Loucy (cell line): ENCODE measurements around the gene SPAG6.

Experiments
- H2AFZ ChIP-seq: fragments of 200-600 bp; sonication (generic); 2 replicates; pipeline ENCODE4 v1.6.0; 2016; ENCODE audit warnings: antibody characterized with exemption, mild to moderate bottlenecking, low read length, moderate library complexity
- H3F3A ChIP-seq: fragments of 200-600 bp; 2 replicates; pipeline ENCODE4 v1.6.0; 2016; ENCODE audit warnings: antibody characterized with exemption, low read depth, mild to moderate bottlenecking
- H3K27me3 ChIP-seq: fragments of 200-600 bp; sonication (generic); 2 replicates; pipeline ENCODE4 v1.6.1; 2014; ENCODE audit warnings: low read length, mild to moderate bottlenecking; ENCODE audit not compliant: insufficient read depth, poor library complexity, severe bottlenecking
- H3K36me3 ChIP-seq: fragments of 200-600 bp; sonication (generic); 2 replicates; pipeline ENCODE4 v1.6.1; 2016; ENCODE audit warnings: low read length; ENCODE audit not compliant: insufficient read depth
- H3K4me1 ChIP-seq: fragments of 200-600 bp; sonication (generic); 2 replicates; pipeline ENCODE4 v1.5.1; 2014; ENCODE audit warnings: low read length, mild to moderate bottlenecking; ENCODE audit not compliant: insufficient read depth, poor library complexity, severe bottlenecking
- H3K4me2 ChIP-seq: fragments of 200-600 bp; sonication (generic); 2 replicates; pipeline ENCODE4 v1.6.0; 2014; ENCODE audit warnings: antibody characterized with exemption, low read length, low read depth, mild to moderate bottlenecking; ENCODE audit not compliant: poor library complexity, severe bottlenecking
- H3K4me3 ChIP-seq: fragments of 200-600 bp; sonication (generic); 2 replicates; pipeline ENCODE4 v1.5.1; 2014; ENCODE audit warnings: low read length, mild to moderate bottlenecking, mixed read lengths; ENCODE audit not compliant: poor library complexity, severe bottlenecking
- H3K79me2 ChIP-seq: fragments of 200-600 bp; sonication (generic); 2 replicates; pipeline ENCODE4 v1.6.1; 2014; ENCODE audit warnings: low read length; ENCODE audit not compliant: insufficient read depth
- H3K9ac ChIP-seq: fragments of 200-600 bp; sonication (generic); 2 replicates; pipeline ENCODE4 v1.6.0; 2014; ENCODE audit warnings: mild to moderate bottlenecking, low read depth, low read length, moderate library complexity; ENCODE audit not compliant: poor library complexity, severe bottlenecking
- H3K9me2 ChIP-seq: fragments of 200-600 bp; sonication (generic); replicated peaks from 2 replicates; pipeline ENCODE4 v1.6.1; 2016; ENCODE audit warnings: low read depth, low read length, mixed read lengths
- H3K9me3 ChIP-seq: fragments of 200-600 bp; sonication (generic); 2 replicates; pipeline ENCODE4 v1.6.1; 2014; ENCODE audit warnings: mild to moderate bottlenecking, antibody characterized with exemption, low read length, low read depth; ENCODE audit not compliant: insufficient read depth
- H4K20me1 ChIP-seq: fragments of 200-600 bp; sonication (generic); 2 replicates; pipeline ENCODE4 v1.6.0; 2014; ENCODE audit warnings: antibody characterized with exemption, low read length, mild to moderate bottlenecking; ENCODE audit not compliant: insufficient read depth, poor library complexity, severe bottlenecking
- CTCF ChIP-seq: fragments of 200-600 bp; sonication (generic); conservative IDR thresholded peaks from 2 replicates; pipeline ENCODE4 v1.5.1; 2014; ENCODE audit warnings: mild to moderate bottlenecking, antibody characterized with exemption, low read length
- EZH2phosphoT487 ChIP-seq: fragments of 200-600 bp; IDR thresholded peaks from 2 replicates; pipeline ENCODE4 v1.6.1; 2018; ENCODE audit warnings: antibody characterized with exemption, mild to moderate bottlenecking, moderate library complexity, borderline replicate concordance

Gene SPAG6

GRCh38 chr10:22366435-22366703, 21.1 kb downstream of the SPAG6 start:
- H2AFZ ChIP-seq = peak overlapping the region; percentile 51; the same call in 1 of the 2 replicates
- H3K36me3 ChIP-seq = no peaks in the 10 kb centered on the region
- H3K4me3 ChIP-seq = no peak overlapping the region
- H4K20me1 ChIP-seq = no peaks in the 10 kb centered on the region
- H3K9ac ChIP-seq = no peak overlapping the region
- H3K9me2 ChIP-seq = no peaks in the 10 kb centered on the region
- H3F3A ChIP-seq = no peaks in the 10 kb centered on the region
- peaks cover 48% of the 10 kb centered on the region for H3K4me1 ChIP-seq
- peak overlapping the region; percentile 55 for H3K4me2 ChIP-seq
- TF ChIP-seq EZH2phosphoT487 = no peak
- no peak for TF ChIP-seq CTCF
- no peaks in the 10 kb centered on the region for H3K9me3 ChIP-seq
- no peaks in the 10 kb centered on the region for H3K27me3 ChIP-seq
- no peaks in the 10 kb centered on the region for H3K79me2 ChIP-seq

GRCh38 chr10:22366771-22367170, 21.5 kb downstream of the SPAG6 start:
- TF ChIP-seq CTCF = no peak
- TF ChIP-seq EZH2phosphoT487 = no peak
- Histone ChIP-seq H3K9me3 (no peaks in the 10 kb centered on the region), H3K79me2 (no peaks in the 10 kb centered on the region), H3K9me2 (no peaks in the 10 kb centered on the region), H3K36me3 (no peaks in the 10 kb centered on the region), H3K4me1 (peaks cover 48% of the 10 kb centered on the region), H3F3A (no peaks in the 10 kb centered on the region), H3K27me3 (no peaks in the 10 kb centered on the region), H2AFZ (peak overlapping the region; percentile 51; the same call in 1 of the 2 replicates), H4K20me1 (no peaks in the 10 kb centered on the region), H3K4me3 (no peak overlapping the region), H3K4me2 (peak overlapping the region; percentile 55), H3K9ac (no peak overlapping the region)

- Histone ChIP-seq H3F3A (no peaks in the 10 kb centered on the region), H3K79me2 (no peaks in the 10 kb centered on the region), H3K4me3 (peak overlapping the region; percentile 25), H3K4me2 (peak overlapping the region; percentile 55), H3K27me3 (no peaks in the 10 kb centered on the region), H3K9ac (no peak overlapping the region), H3K9me3 (no peaks in the 10 kb centered on the region), H3K36me3 (no peaks in the 10 kb centered on the region), H3K4me1 (peaks cover 48% of the 10 kb centered on the region), H2AFZ (peak overlapping the region; percentile 47), H3K9me2 (no peaks in the 10 kb centered on the region), H4K20me1 (no peaks in the 10 kb centered on the region)
- TF ChIP-seq CTCF = no peak
- TF ChIP-seq EZH2phosphoT487 = no peak
These were observed 22.2 kb downstream of the SPAG6 start for GRCh38 chr10:22367471-22367870.
